GDM1 (cell line): Measurements from ENCODE around the gene TTC19.
"Not testable (repeated sequence)": the region's sequence is repeated elsewhere in the genome, so short reads cannot be mapped to it uniquely, and the experiment has no call there.

Experiments used
- DNase-seq: peaks from one replicate; lab custom pipeline; 2025; lab: John Stamatoyannopoulos, UW

Gene TTC19

DNA sequence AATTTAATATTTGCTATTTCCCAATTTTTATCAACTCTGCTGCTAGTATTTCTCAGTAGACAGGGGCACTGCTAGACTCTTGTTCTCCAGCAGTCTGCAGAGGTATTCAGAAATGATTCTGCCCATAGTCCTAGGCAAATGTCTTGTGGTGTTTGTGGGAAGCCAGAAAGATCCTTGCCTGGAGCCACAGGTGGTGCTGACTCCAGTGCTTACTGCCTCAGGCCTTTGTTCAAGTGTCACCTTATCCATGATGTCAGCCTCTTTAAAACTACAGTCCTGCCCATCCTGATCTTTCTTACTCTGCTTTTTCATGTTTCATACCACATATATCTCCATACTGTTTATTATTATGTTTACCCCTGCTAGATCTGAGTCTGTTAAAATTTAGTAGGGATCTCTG is 26.6 kb upstream of the TTC19 start:
- DNase-seq = no peak

DNA sequence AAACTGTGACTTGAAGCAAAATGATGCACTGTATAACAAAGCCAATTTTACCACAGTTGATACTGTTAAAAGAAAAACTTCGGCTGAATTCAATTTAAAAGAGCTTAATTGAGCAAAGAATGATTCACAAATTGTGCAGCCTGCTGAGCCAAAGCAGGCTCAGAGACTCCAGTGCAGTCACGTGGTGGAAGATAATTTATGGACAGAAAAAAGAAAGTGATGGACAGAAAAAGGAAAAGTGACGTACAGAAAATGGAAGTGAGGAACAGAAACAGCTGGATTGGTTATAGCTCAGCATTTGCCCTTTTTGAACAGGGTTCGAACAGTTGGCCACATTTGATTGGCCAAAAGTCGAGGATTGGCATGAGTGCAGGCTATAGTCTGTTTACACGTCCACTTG is 25.8 kb upstream of the TTC19 start:
- no peak for DNase-seq

DNA sequence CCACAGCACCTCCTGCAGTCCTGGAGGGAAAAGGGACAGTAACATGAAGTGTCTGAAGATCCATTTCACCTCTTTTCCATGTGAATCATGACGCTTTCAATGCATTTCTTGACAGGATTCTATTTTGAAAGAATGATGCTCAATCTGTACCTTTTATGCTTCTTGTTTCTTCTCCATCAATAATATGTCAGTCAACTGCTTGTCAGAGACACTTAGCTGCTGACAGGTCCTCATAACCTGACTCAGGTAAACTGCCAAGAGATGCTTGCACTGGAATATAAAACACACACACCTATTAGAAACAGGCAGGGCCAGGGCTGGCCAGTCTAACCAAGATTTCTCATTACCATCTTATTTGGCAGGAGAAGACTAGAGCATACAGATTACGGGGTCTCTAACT is 21.7 kb upstream of the TTC19 start:
- no peak for DNase-seq

DNA sequence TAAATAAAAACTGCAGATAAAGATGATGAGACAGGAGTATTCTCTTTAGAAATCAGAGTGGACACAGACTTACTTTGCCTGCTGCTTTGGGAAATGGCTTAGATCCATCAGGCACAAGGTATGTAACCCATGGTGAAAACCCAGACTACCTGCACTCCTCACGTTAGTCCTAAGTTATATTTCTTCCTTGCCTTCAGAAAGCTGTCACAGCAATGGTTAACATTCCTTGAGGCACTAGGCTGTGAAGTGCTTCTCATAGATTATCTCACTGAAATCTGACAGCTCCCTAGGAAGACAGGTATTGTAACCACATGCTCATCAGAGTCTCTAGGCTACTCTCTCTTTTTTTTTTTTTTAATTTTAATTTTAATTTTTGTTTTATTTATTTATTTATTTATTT is 21.0 kb upstream of the TTC19 start:
- no peak for DNase-seq

DNA sequence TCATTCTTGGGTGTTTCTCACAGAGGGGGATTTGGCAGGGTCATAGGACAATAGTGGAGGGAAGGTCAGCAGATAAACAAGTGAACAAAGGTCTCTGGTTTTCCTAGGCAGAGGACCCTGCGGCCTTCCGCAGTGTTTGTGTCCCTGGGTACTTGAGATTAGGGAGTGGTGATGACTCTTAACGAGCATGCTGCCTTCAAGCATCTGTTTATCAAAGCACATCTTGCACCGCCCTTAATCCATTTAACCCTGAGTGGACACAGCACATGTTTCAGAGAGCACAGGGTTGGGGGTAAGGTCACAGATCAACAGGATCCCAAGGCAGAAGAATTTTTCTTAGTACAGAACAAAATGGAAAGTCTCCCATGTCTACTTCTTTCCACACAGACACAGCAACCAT is 20.6 kb upstream of the TTC19 start:
- DNase-seq = not testable (repeated sequence)

DNA sequence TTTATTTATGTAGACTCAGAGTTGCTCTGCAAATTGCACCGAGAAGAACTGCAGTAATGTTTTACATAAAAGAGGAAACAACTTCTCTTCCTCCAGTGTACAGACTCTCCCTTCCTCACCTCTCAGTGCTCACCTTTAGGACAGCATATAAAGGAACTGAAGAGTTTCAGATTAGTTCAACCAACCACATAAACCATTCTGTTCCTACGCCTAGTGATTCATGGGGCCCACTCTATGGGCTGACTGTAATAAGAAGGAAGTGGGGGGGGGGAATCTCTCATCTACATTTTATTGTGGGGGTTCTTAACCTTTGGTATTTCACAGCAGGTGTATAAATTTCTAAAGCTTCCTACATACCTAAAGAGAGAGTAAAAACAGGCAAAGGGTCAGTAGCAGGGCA is 18.4 kb upstream of the TTC19 start:
- no peak for DNase-seq

DNA sequence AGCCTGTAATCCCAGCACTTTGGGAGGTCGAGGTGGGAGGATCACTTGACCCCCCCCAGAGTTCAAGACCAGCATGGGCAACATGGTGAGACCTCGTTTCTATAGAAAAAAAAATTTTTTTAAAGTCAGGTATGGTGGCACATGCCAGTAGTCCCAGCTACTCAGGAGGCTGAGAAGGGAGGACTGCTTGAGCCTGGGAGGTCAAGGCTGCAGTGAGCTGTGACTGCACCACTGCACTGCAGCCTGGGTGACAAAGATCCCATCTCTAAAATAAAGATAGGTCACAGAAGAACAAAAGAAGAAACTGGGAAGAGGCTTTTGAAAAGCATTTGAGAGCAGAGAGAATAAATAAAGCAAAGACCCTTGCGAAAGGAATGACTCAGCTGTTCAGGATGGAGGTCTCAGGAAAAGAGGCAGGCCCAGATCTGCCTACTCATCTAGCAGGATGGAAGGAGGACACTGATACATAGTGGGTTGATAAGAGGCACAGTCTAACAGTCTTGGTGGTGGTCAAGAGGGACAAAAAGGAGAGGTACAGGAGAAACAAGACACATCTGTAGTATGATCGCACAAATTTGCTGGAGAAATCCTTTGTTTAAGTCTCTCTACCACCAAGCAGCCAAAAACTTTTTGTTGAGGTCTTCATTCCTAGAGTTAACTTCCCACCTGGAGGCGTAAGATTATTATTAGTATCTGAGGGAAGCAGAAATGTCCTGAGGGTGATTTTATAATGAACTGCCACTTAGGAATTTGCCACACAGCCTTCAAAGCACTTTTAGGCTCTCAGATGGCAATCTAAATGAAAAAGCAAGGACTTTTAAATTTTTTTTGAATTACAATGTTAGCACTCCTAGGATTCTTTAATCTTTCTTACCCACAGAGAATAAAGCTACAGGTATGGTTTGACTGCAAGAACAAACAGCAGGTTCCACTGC is 17.7 kb upstream of the TTC19 start:
- no peak for DNase-seq

DNA sequence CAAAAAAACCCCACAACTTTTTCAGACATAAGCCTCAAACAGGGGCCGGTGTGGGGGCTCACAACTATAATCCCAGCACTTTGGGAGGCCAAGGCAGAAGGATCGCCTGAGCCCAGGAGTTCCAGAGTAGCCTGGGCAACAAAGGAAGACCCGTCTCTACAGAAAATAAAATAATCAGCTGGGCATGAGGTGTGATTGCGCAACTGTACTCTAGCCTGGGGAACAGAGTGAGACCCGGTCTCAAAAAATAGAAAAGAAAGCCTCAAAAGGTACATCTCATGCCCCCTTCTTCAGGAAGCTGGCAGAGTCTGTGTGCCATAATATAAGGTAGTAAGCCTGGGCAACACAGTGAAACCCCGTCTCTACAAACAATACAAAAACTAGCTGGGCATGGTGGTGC is 3.3 kb upstream of the TTC19 start:
- DNase-seq = no peak

DNA sequence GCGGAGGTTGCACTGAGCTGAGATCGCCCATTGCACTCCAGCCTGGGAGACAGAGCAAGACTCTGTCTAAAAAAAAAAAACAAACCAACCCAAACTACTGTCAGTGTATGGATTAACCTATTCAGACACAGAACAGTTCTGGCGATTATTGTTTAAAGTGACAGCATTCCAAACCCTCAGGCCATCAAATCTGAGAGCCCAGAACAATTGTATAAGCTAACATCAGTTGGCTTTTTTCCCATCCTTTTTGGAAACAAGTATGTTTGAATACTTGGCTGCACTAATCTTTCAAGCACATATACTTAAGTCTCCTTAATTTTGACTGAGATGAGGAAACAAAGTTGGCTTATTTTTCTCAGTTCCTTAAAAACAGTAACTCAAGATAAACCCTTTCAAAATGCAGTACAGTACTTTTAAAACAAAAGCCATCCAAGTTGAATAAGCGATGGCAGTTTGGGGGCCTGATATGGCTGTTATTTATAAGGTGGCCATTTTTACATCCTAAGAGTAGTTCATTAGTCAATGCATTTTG is 1.5 kb upstream of the TTC19 start:
- DNase-seq = no peak

DNA sequence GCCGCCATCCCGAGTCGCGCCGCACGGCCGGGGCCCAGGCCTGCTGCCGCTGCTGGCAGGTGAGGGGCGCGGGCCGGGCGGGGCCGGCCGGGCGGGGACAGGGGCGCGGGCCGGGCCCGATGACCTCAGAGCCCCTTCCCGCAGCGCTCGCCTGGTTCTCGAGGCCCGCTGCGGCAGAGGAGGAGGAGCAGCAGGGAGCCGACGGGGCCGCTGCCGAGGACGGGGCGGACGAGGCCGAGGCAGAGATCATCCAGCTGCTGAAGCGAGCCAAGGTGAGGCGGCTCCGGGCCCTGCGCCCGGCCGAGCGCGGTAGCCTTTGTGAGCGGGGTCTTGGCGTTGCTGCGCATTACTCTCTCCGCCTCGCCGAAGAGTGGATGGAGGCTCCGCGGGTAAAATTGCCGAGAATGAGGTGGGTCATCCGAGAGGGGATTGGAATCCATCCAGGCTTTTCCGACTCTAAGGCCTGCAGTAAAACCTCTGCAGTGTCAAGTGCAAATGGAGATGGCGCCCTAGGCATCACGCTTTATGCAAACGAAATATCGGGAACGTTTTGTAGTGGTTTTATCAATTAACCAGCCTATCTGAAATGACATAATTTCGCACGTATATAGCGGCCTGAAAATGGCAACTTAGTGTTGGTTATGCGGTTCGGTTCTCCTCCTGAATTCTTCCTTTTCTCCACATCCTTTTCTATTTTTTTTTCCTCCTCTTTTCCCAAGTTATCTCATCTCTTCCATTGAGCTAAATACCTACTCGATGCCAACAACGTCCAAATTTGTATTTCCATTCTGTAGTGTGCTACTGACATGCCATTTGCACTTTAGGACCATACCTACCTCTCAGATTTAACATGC is 577 bp downstream of the TTC19 start:
- DNase-seq = no peak

DNA sequence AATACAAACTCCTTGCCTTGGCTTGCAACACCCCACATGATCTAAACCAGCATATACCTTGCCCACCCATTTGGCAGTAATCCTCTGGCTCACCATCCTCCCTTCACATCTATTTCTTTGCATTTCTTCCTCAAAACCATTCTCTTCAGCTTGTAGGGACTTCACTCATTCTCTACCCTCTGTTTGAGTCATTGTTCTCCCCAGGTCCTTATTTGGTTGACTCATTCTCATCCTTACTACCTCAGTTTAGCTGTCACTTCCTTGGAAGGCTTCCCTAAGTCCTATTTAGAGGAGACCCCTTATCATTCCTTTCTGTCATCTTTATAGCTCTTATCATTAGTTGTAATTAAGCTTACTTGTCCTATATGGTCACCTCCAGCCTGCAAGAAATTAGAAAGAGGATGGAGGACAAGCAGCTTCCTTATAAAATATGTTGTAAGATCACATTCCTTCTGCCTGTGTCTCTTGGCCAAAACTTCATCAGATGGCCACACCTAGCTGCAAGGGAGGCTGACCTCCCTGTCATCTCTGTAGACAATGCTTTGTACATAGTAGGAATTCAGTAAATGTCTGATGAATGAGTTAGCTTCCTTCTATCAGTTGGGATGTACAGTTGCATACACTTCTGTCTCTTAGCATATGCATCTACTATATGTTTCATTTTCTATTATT is 1.7 kb downstream of the TTC19 start:
- no peak for DNase-seq

DNA sequence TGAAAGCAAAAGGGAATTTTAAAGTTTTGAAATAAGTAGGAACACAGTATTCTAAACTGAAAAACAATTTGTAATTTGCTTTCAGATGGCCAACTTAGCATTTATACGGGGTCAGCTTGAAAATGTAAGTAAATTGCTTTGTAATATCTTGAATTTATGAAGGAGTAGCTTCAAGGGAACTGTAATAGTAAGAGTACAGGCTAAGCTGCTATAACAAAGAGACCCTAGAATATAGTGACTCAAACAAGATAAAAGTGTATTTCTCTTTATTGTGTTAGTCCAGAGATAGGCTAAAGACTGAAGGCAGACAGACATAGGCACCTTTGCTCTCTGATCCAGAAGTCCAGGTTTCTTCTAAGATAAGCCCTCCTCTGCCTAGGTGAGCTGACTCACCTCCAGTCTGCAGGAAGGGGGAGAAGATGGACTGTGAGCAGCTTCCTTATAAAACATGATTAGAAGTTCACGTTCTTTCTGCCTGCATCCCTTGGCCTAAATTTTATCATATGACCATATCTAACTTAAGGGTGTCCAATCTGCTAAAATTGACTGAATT is 3.2 kb downstream of the TTC19 start:
- no peak for DNase-seq

DNA sequence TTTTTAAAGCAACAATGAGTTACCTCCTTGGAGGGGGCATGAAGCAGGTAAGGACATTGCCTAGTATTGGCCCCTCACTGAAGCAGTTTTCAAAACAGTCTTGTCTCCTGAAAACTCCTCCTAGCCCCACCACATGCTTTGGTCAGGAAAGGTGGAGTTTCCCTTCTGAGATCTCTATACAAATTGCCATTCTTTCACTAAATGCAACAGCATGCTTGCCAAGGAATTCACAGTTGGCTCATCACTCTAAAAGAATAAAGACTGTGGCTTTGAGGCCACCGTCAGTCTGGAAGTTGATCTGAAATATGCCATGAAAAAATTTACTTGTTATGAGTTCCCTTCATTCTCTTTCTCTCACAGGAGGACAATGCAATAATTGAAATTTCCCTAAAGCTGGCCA is 4.2 kb downstream of the TTC19 start:
- no peak for DNase-seq

DNA sequence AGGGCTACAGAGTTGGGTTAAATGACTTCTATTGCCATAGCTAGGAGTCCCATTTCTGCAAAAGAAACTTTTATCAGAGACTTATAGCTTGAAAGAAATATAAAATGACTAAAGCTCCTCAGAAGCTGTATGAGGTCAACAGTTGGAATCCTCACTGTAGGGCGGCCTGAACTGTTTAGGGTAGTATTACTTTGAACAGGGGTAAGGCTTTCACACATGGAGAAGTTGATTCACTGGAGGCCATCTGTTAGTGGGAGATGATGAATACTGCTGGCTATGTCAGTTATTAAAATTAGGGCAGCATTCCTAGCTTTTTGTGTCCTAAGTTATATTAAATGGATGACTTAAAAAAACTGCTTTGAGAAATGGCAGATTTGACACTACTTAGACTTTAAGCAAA is 6.0 kb downstream of the TTC19 start:
- DNase-seq = no peak

DNA sequence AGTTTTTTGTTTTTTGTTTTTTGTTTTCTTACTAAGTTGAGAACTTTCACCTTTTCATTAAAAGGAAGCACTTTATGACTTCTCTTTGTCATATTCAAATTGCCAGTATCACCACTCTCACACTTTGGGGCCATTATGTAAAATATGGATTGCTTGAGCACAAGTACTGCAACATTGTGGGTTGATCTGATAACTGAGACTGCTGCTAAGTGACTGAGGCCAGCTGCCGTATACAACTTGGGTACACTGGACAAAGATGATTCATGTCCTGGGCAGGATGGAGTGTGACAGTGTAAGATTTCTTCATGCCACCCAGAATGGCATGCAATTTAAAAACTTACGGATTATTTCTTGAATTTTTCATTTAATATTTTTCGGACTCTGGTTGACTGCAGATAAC is 7.8 kb downstream of the TTC19 start:
- DNase-seq = no peak

DNA sequence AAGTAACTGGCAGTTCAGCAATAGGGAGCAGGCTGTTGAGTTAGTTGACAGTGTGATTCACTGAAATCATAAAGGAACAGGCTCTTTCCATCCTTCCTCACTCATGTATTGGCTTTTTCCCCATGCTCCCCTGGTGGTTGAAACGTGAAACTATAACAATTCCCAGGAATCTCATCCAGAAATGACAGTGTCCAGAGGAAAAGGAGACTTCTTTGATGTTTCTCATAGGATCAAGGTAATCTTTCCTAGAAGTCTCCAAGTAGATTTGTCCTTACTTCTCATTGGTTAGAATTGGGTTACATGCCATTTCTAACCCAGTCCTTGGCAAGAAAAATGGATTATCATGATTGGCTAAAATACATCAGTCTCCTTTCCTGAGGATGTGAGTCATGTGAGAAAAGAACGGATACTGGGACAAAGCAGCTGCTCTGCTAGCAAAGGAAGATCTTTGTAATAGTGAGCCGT is 14.4 kb downstream of the TTC19 start:
- DNase-seq = no peak

DNA sequence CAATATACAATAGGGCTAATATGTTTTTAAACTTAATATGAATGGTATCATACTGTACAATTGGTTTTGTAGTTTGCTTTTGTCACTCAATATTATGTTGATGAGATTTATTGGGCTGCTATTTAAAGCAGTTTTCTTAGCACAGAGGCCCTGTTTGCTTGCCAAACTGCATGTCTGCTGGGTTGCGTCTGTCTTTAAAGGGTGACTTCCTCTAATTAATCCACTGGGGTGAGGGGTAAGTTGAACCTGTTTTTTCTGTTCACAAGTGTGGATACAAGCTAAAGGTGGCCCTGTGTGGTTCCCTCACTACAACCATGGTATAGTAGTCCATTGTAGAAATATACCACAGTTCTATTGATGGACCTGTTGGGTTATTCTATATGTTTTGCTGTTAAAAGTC is 19.7 kb downstream of the TTC19 start:
- DNase-seq = no peak

DNA sequence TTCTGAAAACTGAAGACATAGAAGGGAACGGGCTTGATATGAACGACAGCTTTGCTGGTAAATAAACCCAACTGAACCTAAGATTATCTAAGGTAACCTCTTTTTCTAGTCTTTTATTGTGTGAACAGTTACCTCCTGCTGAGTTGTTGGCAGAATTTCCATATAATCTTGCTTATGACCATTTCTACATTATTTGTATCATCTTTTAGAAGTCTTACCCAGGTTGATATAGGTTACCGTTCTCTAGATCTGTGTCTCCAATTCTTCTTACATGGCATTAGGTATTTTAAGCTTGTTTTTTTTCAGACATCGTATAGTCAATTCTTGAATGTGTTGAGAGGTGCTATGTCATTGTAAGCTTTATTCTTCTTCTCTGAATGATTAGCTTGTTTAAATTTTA is 24.3 kb downstream of the TTC19 start:
- DNase-seq = no peak

DNA sequence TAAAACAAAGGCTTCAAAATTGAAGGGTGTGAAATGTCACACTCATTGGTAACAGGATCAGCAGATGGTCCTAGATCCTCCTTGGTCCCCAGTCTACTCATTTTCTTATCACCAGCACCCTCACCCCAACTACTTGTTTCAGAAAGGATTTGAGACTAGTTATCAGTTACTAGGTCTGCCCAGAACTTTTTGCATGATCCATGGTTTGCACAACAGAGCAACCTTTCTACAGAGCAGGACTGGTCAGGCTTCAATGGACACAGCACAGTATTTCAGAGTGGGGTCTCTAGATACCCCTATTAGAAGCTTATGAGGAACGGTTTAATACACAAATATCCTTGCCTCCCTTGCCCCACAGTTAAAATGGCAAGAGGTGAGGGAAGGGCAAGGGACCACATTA is 25.6 kb downstream of the TTC19 start:
- DNase-seq = no peak

DNA sequence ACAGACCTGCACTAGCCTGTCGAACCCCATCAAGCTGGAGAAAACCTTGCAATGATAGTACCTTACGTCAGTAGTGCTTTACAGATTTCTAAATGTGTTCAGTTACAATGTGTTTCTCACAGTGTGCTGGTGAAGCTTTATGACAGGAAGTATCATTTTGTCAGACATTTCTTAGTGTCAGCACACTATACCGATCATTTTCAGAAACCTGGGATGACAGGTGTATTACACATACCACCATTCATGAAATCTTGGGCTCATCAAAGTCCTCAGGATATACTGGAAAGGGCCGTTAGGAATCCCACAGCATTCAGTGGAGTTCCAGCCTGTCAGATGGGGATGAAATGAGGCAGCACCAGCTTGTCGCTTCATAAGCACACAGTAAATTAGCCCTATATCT is 27.3 kb downstream of the TTC19 start:
- DNase-seq = no peak

DNA sequence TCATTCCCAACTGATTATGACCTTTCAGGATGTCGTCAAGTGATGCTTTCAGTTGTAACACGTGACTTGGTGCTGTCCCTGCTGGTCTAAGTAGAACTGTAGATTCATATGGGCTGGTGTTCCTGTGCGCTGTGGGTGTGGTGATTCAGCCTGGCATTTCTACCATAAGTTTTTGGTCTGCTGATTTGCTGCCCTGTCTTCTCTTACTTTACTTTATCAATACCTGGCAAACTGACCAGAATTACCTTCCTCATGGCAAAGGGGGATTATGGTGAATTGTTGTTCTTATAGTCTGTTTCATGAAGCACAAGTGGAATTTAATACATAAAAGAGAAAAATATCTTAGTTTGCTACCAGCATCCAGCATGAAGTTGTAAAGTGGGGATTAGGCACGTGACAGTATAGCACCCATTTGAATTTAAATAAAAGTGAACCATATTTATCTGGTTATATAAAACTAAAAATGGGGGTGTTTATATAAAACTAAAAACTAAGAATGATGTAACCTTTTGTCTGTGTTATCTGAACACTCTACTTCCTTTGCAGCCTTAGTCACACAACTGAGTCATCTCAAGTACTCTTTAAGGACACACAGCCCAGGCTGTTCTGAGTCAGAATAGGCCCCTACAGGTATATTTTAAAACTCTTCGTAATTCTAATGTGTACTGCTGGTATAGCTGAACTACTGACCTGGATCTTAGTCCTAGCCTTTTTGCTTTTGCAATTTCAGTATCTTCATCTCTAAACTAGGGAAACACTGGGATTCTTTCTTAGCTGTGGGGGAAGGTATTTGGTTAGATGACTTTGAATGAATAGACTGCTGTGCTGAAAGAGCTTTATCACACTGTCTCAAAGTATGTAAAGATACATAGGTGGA is 28.3 kb downstream of the TTC19 start:
- DNase-seq = no peak
